K562 (cell line): ENCODE results near the gene C4orf51. TPM values are rescaled to one million over a fixed set of nuclear protein-coding genes. Genes with fewer than 3 reads are reported as not detected.

Source experiments
- ATAC-seq: fragments of 200-7000 bp; cut with Tn5 transposase; 3 replicates; pipeline ENCODE4 v1.9.1; 2020; ENCODE audit warnings: moderate library complexity
- BruUV-seq: library from RNA; stranded (reverse); fragments of 400-500 nt; replicated peaks from 2 replicates; lab custom pipeline; 2021; lab: Mats Ljungman, UMichigan
- CTCF ChIA-PET: fragments of 300-600 bp; formaldehyde crosslinking; extraction: SDS; loops from one replicate; lab custom pipeline; 2021; ENCODE audit warnings: low intra/inter-chr PET ratio; lab: Yijun Ruan, JAX
- POLR2A ChIA-PET: fragments of 300-600, 350-650 bp; sonication (Branson Sonifier 250); formaldehyde crosslinking; extraction: SDS; loops from one replicate; lab custom pipeline; 2021; ENCODE audit warnings: antibody characterized with exemption, inconsistent platforms; lab: Yijun Ruan, JAX
- DNase-seq, 4 experiments: peaks; one replicate each; pipeline versions ENCODE4 v3.0.0 to v3.0.0-alpha.2; 2011 to 2018; ENCODE audit warnings: low spot score in 3 of 4, mixed read lengths in 3 of 4; ENCODE audit errors: extremely low read depth in 1 of 4
- FAIRE-seq: peaks from 2 replicates; lab custom pipeline; 2011; peaks lifted over from hg19 to GRCh38; lab: Jason Lieb, UNC
- H2AFZ ChIP-seq: 2 replicates; pipeline ENCODE4 v1.6.0; 2011; ENCODE audit warnings: low read depth, low read length, control low read depth, inconsistent platforms
- H3K27ac ChIP-seq: fragments of 200-600 bp; 3 replicates; pipeline ENCODE4 v1.8.0; 2011; ENCODE audit warnings: low read depth, mild to moderate bottlenecking, control low read depth, inconsistent platforms, low read length, moderate library complexity, mixed read lengths; ENCODE audit errors: extremely low read depth
- H3K27me3 ChIP-seq, 2 experiments: fragments of 300-600 bp in 1 of 2; 2 replicates in 1 of 2; 3 replicates in 1 of 2; pipeline versions ENCODE4 v1.6.0 to v1.8.0; 2011; ENCODE audit warnings: inconsistent platforms in 2 of 2, low read length in 2 of 2, mild to moderate bottlenecking in 1 of 2, mixed read lengths in 1 of 2, moderate library complexity in 1 of 2; ENCODE audit not compliant: control insufficient read depth in 2 of 2, insufficient read depth in 2 of 2
- H3K36me3 ChIP-seq: fragments of 300-600 bp; 3 replicates; pipeline ENCODE4 v1.8.0; 2011; ENCODE audit warnings: mild to moderate bottlenecking, low read length, inconsistent platforms; ENCODE audit not compliant: control insufficient read depth, insufficient read depth
- H3K4me1 ChIP-seq, 2 experiments: fragments of 200-600 bp in 1 of 2; replicated peaks in 1 of 2; 2 replicates in 1 of 2; 3 replicates in 1 of 2; pipeline versions ENCODE4 v1.5.1 to v1.8.0; 2011; ENCODE audit warnings: inconsistent platforms in 2 of 2, low read length in 2 of 2, mild to moderate bottlenecking in 1 of 2, mixed read lengths in 1 of 2, moderate library complexity in 1 of 2; ENCODE audit not compliant: control insufficient read depth in 2 of 2, insufficient read depth in 2 of 2
- H3K4me2 ChIP-seq: 2 replicates; pipeline ENCODE4 v1.6.1; 2011; ENCODE audit warnings: low read length, control low read depth, inconsistent platforms, mixed read lengths; ENCODE audit not compliant: insufficient read depth
- H3K4me3 ChIP-seq: fragments of 200-600 bp; sonication (generic), shearing (Covaris generic); 2 replicates; pipeline ENCODE4 v1.5.1; 2016; ENCODE audit warnings: control low read depth, inconsistent platforms
- H3K79me2 ChIP-seq: fragments of 200-600 bp; 3 replicates; pipeline ENCODE4 v1.8.0; 2011; ENCODE audit warnings: low read length, inconsistent platforms; ENCODE audit not compliant: control insufficient read depth, insufficient read depth
- H3K9ac ChIP-seq, 2 experiments: 2 replicates each; pipeline versions ENCODE4 v1.6.0 to v1.6.1; 2011; ENCODE audit warnings: low read depth in 2 of 2, low read length in 2 of 2, control low read depth in 1 of 2, inconsistent platforms in 1 of 2, mild to moderate bottlenecking in 1 of 2, mixed read lengths in 1 of 2; ENCODE audit not compliant: insufficient read depth in 1 of 2
- H3K9me1 ChIP-seq: one replicate; pipeline ENCODE4 v1.6.0; 2011; ENCODE audit warnings: inconsistent platforms, mild to moderate bottlenecking, low read length, moderate library complexity; ENCODE audit not compliant: control insufficient read depth, insufficient read depth
- H3K9me3 ChIP-seq: replicated peaks from 2 replicates; pipeline ENCODE4 v1.5.1; 2011; ENCODE audit warnings: low read depth, low read length, inconsistent platforms; ENCODE audit not compliant: control insufficient read depth, insufficient read depth
- H4K20me1 ChIP-seq: replicated peaks from 2 replicates; pipeline ENCODE4 v1.6.1; 2011; ENCODE audit warnings: low read length, inconsistent platforms, mixed read lengths; ENCODE audit not compliant: control insufficient read depth, insufficient read depth
- CXXC5 ChIP-seq: fragments of 250-450 bp; sonication (Bioruptor Pico); IDR thresholded peaks from 2 replicates; pipeline ENCODE4 v1.8.0; 2022; ENCODE audit warnings: inconsistent platforms, mild to moderate bottlenecking, moderate library complexity
- KLF10 ChIP-seq: fragments of 250-450 bp; sonication (Bioruptor Pico); IDR thresholded peaks from 2 replicates; pipeline ENCODE4 v1.6.1; 2021; ENCODE audit warnings: matching md5 sums
- MCM2 ChIP-seq: fragments of 450-650 bp; IDR thresholded peaks from 2 replicates; pipeline ENCODE4 v1.6.1; 2017; ENCODE audit warnings: low read depth, mild to moderate bottlenecking
- NR1H2 ChIP-seq: sonication (generic); formaldehyde crosslinking; IDR thresholded peaks from 2 replicates; pipeline ENCODE4 v1.4.0; 2020; ENCODE audit warnings: mild to moderate bottlenecking, missing genetic modification reagents
- SAP30 ChIP-seq: fragments of 200-600 bp; sonication (generic); IDR thresholded peaks from 2 replicates; pipeline ENCODE4 v1.6.1; 2012; ENCODE audit warnings: borderline replicate concordance, low read depth, mild to moderate bottlenecking, moderate library complexity, low read length, control low read depth, inconsistent platforms; ENCODE audit not compliant: insufficient read depth, poor library complexity, severe bottlenecking
- TCFL5 ChIP-seq: fragments of 250-450 bp; sonication (Bioruptor Pico); conservative IDR thresholded peaks from 2 replicates; pipeline ENCODE4 v1.6.1; 2021; ENCODE audit warnings: mild to moderate bottlenecking, moderate library complexity, matching md5 sums
- ZKSCAN1 ChIP-seq: fragments of 150-350 bp; IDR thresholded peaks from 2 replicates; pipeline ENCODE4 v1.6.1; 2016; ENCODE audit warnings: low read depth, low read length
- ZNF717 ChIP-seq: fragments of 250-450 bp; sonication (Bioruptor Pico); IDR thresholded peaks from 2 replicates; pipeline ENCODE4 v1.5.0; 2021
- WGBS: fragments of 100-300 bp; shearing (Covaris generic); methylation state at CpG from one replicate; pipeline ENCODE4 v1.1.6; 2016; ENCODE audit warnings: low coverage, mixed read lengths; ENCODE audit not compliant: insufficient coverage; ENCODE audit errors: missing lambda C conversion rate; 5-methylcytosine and 5-hydroxymethylcytosine counted together
- in situ Hi-C: fragments of 300-500 bp; cut with MboI; formaldehyde crosslinking; loops from 4 replicates; pipeline ENCODE4 v1.15.0; 2018; ENCODE audit warnings: inconsistent platforms, mixed read lengths
- intact Hi-C: fragments of 100-400 bp; cut with micrococcal nuclease; formaldehyde crosslinking; loops from 2 replicates; pipeline ENCODE4 v1.14.2; 2022
- polyA plus RNA-seq, 8 experiments: library from polyadenylated mRNA; depleted of rRNA in 4 of 8; stranded (reverse) in 5 of 8; unstranded in 3 of 8; fragments of >200 nt; fragmentation: Nextera tagmentation in 2 of 8; fragmentation: Illumina TruSeq in 1 of 8; extraction: Ambion mirVana in 2 of 8; extraction: Trizol in 1 of 8; gene quantifications; 2 replicates each; pipeline versions ENCODE4 v1.2.1 to v1.2.3, GENCODE V29; 2011 to 2014; ENCODE audit warnings: inconsistent platforms in 1 of 8, missing spikeins in 1 of 8
- total RNA-seq, 7 experiments: library from RNA; depleted of rRNA in 6 of 7; stranded (reverse); fragments of >200 nt in 6 of 7; fragmentation: Illumina TruSeq in 2 of 7; extraction: Trizol in 2 of 7; gene quantifications; 2 replicates each; pipeline versions ENCODE4 v1.2.1 to v1.2.3, GENCODE V29; 2011 to 2021; ENCODE audit warnings: low replicate concordance in 1 of 7

The C4orf51 gene
- total and polyA plus RNA-seq, 9 of the 15 experiments (the other 6 are each of a cell fraction or from before 2014, with no cell fraction given) = not detected

GRCh38 chr4:145734576-145735346, 54.8 kb downstream of the C4orf51 start:
- no peak overlapping the region for H3K27ac ChIP-seq
- H3K9me3 ChIP-seq = no peaks in the 10 kb centered on the region
- in situ Hi-C loops (no loop called here), intact Hi-C loops (no loop called here)
- WGBS = 5% methylated on average over 14 of the region's 14 CpGs
- H3K79me2 ChIP-seq = no peaks in the 10 kb centered on the region
- H3K4me2 ChIP-seq = no peak overlapping the region
- no peaks in the 10 kb centered on the region for H4K20me1 ChIP-seq
- no peak overlapping the region for H3K9ac ChIP-seq
- H3K36me3 ChIP-seq = no peaks in the 10 kb centered on the region
- H3K4me1 ChIP-seq = peaks cover 4 to 7% of the 10 kb centered on the region in 2 experiments; a peak in 2 of 5 replicates
- H3K27me3 ChIP-seq = peaks cover 2 to 13% of the 10 kb centered on the region in 2 experiments; a peak in 3 of 5 replicates
- no peaks in the 10 kb centered on the region for H3K9me1 ChIP-seq
- DNase-seq (peak in 1 of 4 experiments; percentile 2), ATAC-seq (no peak), FAIRE-seq (no peak)
- TF ChIP-seq ZNF717 (CRISPR knock-in tag) = no peak
- no TSS peak for BruUV-seq
- peak overlapping the region; percentile 9; the same call in 1 of the 2 replicates for H2AFZ ChIP-seq
- ChIA-PET POLR2A (no interaction called here), CTCF (no interaction called here)
- H3K4me3 ChIP-seq = no peak overlapping the region

- Histone ChIP-seq H3K27me3 (peaks cover 2 to 13% of the 10 kb centered on the region in 2 experiments; a peak in 3 of 5 replicates), H3K4me2 (no peak overlapping the region), H3K79me2 (no peaks in the 10 kb centered on the region), H3K27ac (no peak overlapping the region), H3K4me1 (peaks cover 4 to 7% of the 10 kb centered on the region in 2 experiments; a peak in 2 of 5 replicates), H2AFZ (no peak overlapping the region), H4K20me1 (no peaks in the 10 kb centered on the region), H3K9me3 (no peaks in the 10 kb centered on the region), H3K9ac (no peak overlapping the region), H3K4me3 (no peak overlapping the region), H3K9me1 (no peaks in the 10 kb centered on the region), H3K36me3 (no peaks in the 10 kb centered on the region)
- DNase-seq (no peak), ATAC-seq (no peak), FAIRE-seq (no peak)
- WGBS = 0% methylated on average over 2 of the region's 2 CpGs
- ChIA-PET POLR2A (no interaction called here), CTCF (no interaction called here)
- intact Hi-C loops (no loop called here), in situ Hi-C loops (no loop called here)
- TF ChIP-seq CXXC5 (CRISPR knock-in tag) = no peak
- TF ChIP-seq MCM2 = no peak
- no peak for TF ChIP-seq SAP30
- no peak for TF ChIP-seq TCFL5
- TF ChIP-seq NR1H2 = no peak
- TF ChIP-seq KLF10 (CRISPR knock-in tag) = no peak
- no peak for TF ChIP-seq ZKSCAN1
- BruUV-seq = no TSS peak
These were observed 55.4 kb downstream of the C4orf51 start for GRCh38 chr4:145735347-145735675.
